HCT116 (cell line): Measurements from ENCODE around the gene RCC1. TPM values are rescaled to one million over a fixed set of nuclear protein-coding genes. Genes with fewer than 3 reads are reported as not detected.

Experiments
- ATAC-seq: fragments of 200-7000 bp; cut with Tn5 transposase; 2 replicates; pipeline ENCODE4 v1.9.1; 2020; ENCODE audit warnings: mild to moderate bottlenecking, moderate library complexity
- BruUV-seq: library from RNA; stranded (reverse); fragments of 400-500 nt; replicated peaks from 2 replicates; lab custom pipeline; 2021; lab: Mats Ljungman, UMichigan
- CTCF ChIA-PET: fragments of 300-600 bp; sonication (Branson Sonifier 250); formaldehyde crosslinking; loops from one replicate; lab custom pipeline; 2021; ENCODE audit warnings: antibody characterized with exemption; lab: Charles Lee
- POLR2A ChIA-PET: fragments of 300-600, 350-600 bp; sonication (Branson Sonifier 250); formaldehyde crosslinking; loops from one replicate; lab custom pipeline; 2021; ENCODE audit warnings: antibody characterized with exemption; lab: Charles Lee
- RAD21 ChIA-PET, 2 experiments: fragments of 300-600 bp; sonication (Branson Sonifier 250); formaldehyde crosslinking; loops; one replicate each; lab custom pipeline; 2023; ENCODE audit warnings: low total read pairs in 2 of 2; ENCODE audit not compliant: uncharacterized antibody in 2 of 2, unreplicated experiment in 2 of 2, low non-redundant PET in 1 of 2; lab: Charles Lee
- DNase-seq: peaks from one replicate; pipeline ENCODE4 v3.0.0-alpha.2; 2010; ENCODE audit warnings: low read depth, low spot score
- H2AFZ ChIP-seq: fragments of 200-600 bp; shearing (Covaris generic), sonication (generic); 2 replicates; pipeline ENCODE4 v1.6.1; 2017; ENCODE audit warnings: low read depth, mixed run types, mixed read lengths, antibody characterized with exemption, low read length; ENCODE audit not compliant: poor library complexity, severe bottlenecking
- H3K27ac ChIP-seq: 2 replicates; pipeline ENCODE4 v1.5.1; 2012; ENCODE audit warnings: low read depth, low read length
- H3K27me3 ChIP-seq: fragments of 200-600 bp; sonication (generic); 2 replicates; pipeline ENCODE4 v1.6.1; 2016; ENCODE audit warnings: mixed run types, low read length, mixed read lengths; ENCODE audit not compliant: insufficient read depth
- H3K36me3 ChIP-seq, 2 experiments: fragments of 200-500 bp in 1 of 2; fragments of 200-600 bp in 1 of 2; sonication (Bioruptor generic) in 1 of 2; sonication (generic) in 1 of 2; 2 replicates each; pipeline versions ENCODE4 v1.5.1 to v1.6.1; 2014 to 2016; ENCODE audit warnings: low read length in 2 of 2, inconsistent platforms in 1 of 2, mixed read lengths in 1 of 2, mixed run types in 1 of 2; ENCODE audit not compliant: insufficient read depth in 2 of 2, control insufficient read depth in 1 of 2
- H3K4me1 ChIP-seq, 2 experiments: fragments of 200-600 bp in 1 of 2; sonication (generic) in 1 of 2; 2 replicates each; pipeline versions ENCODE4 v1.5.1 to v1.6.1; 2012 to 2017; ENCODE audit warnings: low read length in 2 of 2, inconsistent platforms in 1 of 2, mild to moderate bottlenecking in 1 of 2, mixed read lengths in 1 of 2, mixed run types in 1 of 2, moderate library complexity in 1 of 2; ENCODE audit not compliant: insufficient read depth in 2 of 2, control insufficient read depth in 1 of 2
- H3K4me2 ChIP-seq: fragments of 200-600 bp; sonication (generic); 2 replicates; pipeline ENCODE4 v1.6.1; 2017; ENCODE audit warnings: mixed run types, low read length, mixed read lengths
- H3K4me3 ChIP-seq, 2 experiments: fragments of 200-600 bp in 1 of 2; sonication (generic) in 1 of 2; replicated peaks in 1 of 2; 2 replicates each; pipeline ENCODE4 v1.5.1; 2011 to 2016; ENCODE audit warnings: low read length in 2 of 2, control low read depth in 1 of 2, low read depth in 1 of 2, mild to moderate bottlenecking in 1 of 2, mixed read lengths in 1 of 2, mixed run types in 1 of 2
- H3K79me2 ChIP-seq: fragments of 200-600 bp; sonication (generic); 2 replicates; pipeline ENCODE4 v1.6.1; 2017; ENCODE audit warnings: mild to moderate bottlenecking, mixed run types, low read length, moderate library complexity, mixed read lengths; ENCODE audit not compliant: insufficient read depth
- H3K9ac ChIP-seq: fragments of 200-600 bp; sonication (generic); 2 replicates; pipeline ENCODE4 v1.6.1; 2016; ENCODE audit warnings: low read length, mixed read lengths
- H3K9me2 ChIP-seq: fragments of 200-600 bp; sonication (generic), shearing (Covaris generic); 2 replicates; pipeline ENCODE4 v1.6.1; 2017; ENCODE audit warnings: mixed run types, mild to moderate bottlenecking, moderate library complexity; ENCODE audit not compliant: insufficient read depth
- H3K9me3 ChIP-seq, 2 experiments: fragments of 200-500 bp in 1 of 2; fragments of 200-600 bp in 1 of 2; sonication (Bioruptor generic) in 1 of 2; sonication (generic) in 1 of 2; 2 replicates each; pipeline ENCODE4 v1.6.1; 2014 to 2017; ENCODE audit warnings: low read length in 2 of 2, mixed read lengths in 2 of 2, inconsistent platforms in 1 of 2, low read depth in 1 of 2, mild to moderate bottlenecking in 1 of 2, mixed run types in 1 of 2, moderate library complexity in 1 of 2; ENCODE audit not compliant: control insufficient read depth in 1 of 2, insufficient read depth in 1 of 2
- H4K20me1 ChIP-seq: fragments of 200-600 bp; sonication (generic), shearing (Covaris generic); 2 replicates; pipeline ENCODE4 v1.6.1; 2017; ENCODE audit warnings: mixed run types, mild to moderate bottlenecking, moderate library complexity; ENCODE audit not compliant: insufficient read depth
- CBX3 ChIP-seq: IDR thresholded peaks from 2 replicates; pipeline ENCODE4 v1.6.1; 2012; ENCODE audit warnings: low read depth
- CEBPB ChIP-seq: IDR thresholded peaks from 2 replicates; pipeline ENCODE4 v1.6.1; 2012; ENCODE audit warnings: low read depth
- ELF1 ChIP-seq: IDR thresholded peaks from 2 replicates; pipeline ENCODE4 v1.6.1; 2012; ENCODE audit warnings: low read depth, borderline replicate concordance
- EZH2 ChIP-seq: fragments of 200-600 bp; sonication (generic); IDR thresholded peaks from 2 replicates; pipeline ENCODE4 v1.6.1; 2017; ENCODE audit warnings: antibody characterized with exemption, mixed run types
- FOSL1 ChIP-seq: IDR thresholded peaks from 2 replicates; pipeline ENCODE4 v1.6.1; 2012; ENCODE audit warnings: low read depth
- MAX ChIP-seq: IDR thresholded peaks from 2 replicates; pipeline ENCODE4 v1.6.1; 2012
- POLR2A ChIP-seq: IDR thresholded peaks from 2 replicates; pipeline ENCODE4 v1.7.0; 2011; ENCODE audit warnings: borderline replicate concordance; ENCODE audit not compliant: insufficient read depth, insufficient read length; ENCODE audit errors: extremely low read depth
- POLR2AphosphoS5 ChIP-seq: IDR thresholded peaks from 2 replicates; pipeline ENCODE4 v1.6.1; 2011; ENCODE audit warnings: mild to moderate bottlenecking, low read depth, low read length, moderate library complexity
- RAD21 ChIP-seq: IDR thresholded peaks from 2 replicates; pipeline ENCODE4 v1.6.1; 2012; ENCODE audit warnings: low read depth, mild to moderate bottlenecking
- SIN3A ChIP-seq: IDR thresholded peaks from 2 replicates; pipeline ENCODE4 v1.6.1; 2012; ENCODE audit warnings: low read depth
- SP1 ChIP-seq: IDR thresholded peaks from 2 replicates; pipeline ENCODE4 v1.6.1; 2012; ENCODE audit warnings: low read depth
- SRF ChIP-seq: IDR thresholded peaks from 2 replicates; pipeline ENCODE4 v1.6.1; 2012; ENCODE audit warnings: low read depth
- TCF7L2 ChIP-seq: IDR thresholded peaks from 2 replicates; pipeline ENCODE4 v1.7.0; 2011; ENCODE audit warnings: borderline replicate concordance, inconsistent platforms; ENCODE audit not compliant: insufficient read depth, insufficient read length; ENCODE audit errors: extremely low read depth
- ZFX ChIP-seq: fragments of 450-650 bp; IDR thresholded peaks from 2 replicates; pipeline ENCODE4 v1.6.1; 2017
- intact Hi-C: fragments of 100-400 bp; cut with micrococcal nuclease; formaldehyde crosslinking; loops from 2 replicates; pipeline ENCODE4 v1.10.0; 2022
- total RNA-seq: library from RNA; stranded (reverse); gene quantifications from one replicate; pipeline ENCODE4 v1.2.1, GENCODE V29; 2021; ENCODE audit not compliant: unreplicated experiment
- TF ChIP-seq, protein P1 (sequence below): IDR thresholded peaks from 2 replicates; pipeline ENCODE4 v1.6.1; 2012
- TF ChIP-seq, protein P2 (sequence below): IDR thresholded peaks from 2 replicates; pipeline ENCODE4 v1.6.1; 2011; ENCODE audit warnings: mild to moderate bottlenecking, low read length, moderate library complexity; ENCODE audit not compliant: insufficient replicate concordance; ENCODE audit errors: extremely low read depth

The RCC1 gene
- total RNA-seq, 1 experiment from 2014 or later: 124 TPM

- ChIA-PET POLR2A (no interaction called here), RAD21 (no interaction called here), CTCF (no interaction called here)
- Histone ChIP-seq H3K4me1 (peaks cover 0 to 2% of the 10 kb centered on the region in 2 experiments; a peak in 1 of 4 replicates), H3K36me3 (peaks cover 36 to 64% of the 10 kb centered on the region in 2 experiments), H3K9ac (no peak overlapping the region), H3K27ac (peak overlapping the region; percentile 4; the same call in 1 of the 2 replicates), H3K27me3 (no peaks in the 10 kb centered on the region), H3K4me2 (no peak overlapping the region), H3K79me2 (peaks cover 34% of the 10 kb centered on the region), H3K9me3 (no peaks in the 10 kb centered on the region), H3K4me3 (no peak overlapping the region), H3K9me2 (no peaks in the 10 kb centered on the region), H4K20me1 (0 out of 2 replicates have a peak, but pooled peaks cover 4% of the 10 kb centered on the region), H2AFZ (no peak overlapping the region)
- DNase-seq: no peak
- BruUV-seq: no TSS peak
- intact Hi-C loops: no loop called here
- no peak for ATAC-seq
- TF ChIP-seq CBX3 (no peak), ELF1 (no peak), TCF7L2 (no peak), ZFX (no peak), SIN3A (no peak), SRF (no peak), POLR2A (no peak), EZH2 (no peak), SP1 (no peak), MAX (no peak), CEBPB (no peak), FOSL1 (no peak), POLR2AphosphoS5 (no peak), RAD21 (no peak)
- TF ChIP-seq, protein P1, sequence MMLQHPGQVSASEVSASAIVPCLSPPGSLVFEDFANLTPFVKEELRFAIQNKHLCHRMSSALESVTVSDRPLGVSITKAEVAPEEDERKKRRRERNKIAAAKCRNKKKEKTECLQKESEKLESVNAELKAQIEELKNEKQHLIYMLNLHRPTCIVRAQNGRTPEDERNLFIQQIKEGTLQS: no peak
- TF ChIP-seq, protein P2, sequence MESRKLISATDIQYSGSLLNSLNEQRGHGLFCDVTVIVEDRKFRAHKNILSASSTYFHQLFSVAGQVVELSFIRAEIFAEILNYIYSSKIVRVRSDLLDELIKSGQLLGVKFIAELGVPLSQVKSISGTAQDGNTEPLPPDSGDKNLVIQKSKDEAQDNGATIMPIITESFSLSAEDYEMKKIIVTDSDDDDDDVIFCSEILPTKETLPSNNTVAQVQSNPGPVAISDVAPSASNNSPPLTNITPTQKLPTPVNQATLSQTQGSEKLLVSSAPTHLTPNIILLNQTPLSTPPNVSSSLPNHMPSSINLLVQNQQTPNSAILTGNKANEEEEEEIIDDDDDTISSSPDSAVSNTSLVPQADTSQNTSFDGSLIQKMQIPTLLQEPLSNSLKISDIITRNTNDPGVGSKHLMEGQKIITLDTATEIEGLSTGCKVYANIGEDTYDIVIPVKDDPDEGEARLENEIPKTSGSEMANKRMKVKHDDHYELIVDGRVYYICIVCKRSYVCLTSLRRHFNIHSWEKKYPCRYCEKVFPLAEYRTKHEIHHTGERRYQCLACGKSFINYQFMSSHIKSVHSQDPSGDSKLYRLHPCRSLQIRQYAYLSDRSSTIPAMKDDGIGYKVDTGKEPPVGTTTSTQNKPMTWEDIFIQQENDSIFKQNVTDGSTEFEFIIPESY: no peak
These were observed 29.3 kb downstream of the RCC1 start for GRCh38 chr1:28535180-28535579.
